ENCODE data around the gene ERH.

The ERH gene

DNA sequence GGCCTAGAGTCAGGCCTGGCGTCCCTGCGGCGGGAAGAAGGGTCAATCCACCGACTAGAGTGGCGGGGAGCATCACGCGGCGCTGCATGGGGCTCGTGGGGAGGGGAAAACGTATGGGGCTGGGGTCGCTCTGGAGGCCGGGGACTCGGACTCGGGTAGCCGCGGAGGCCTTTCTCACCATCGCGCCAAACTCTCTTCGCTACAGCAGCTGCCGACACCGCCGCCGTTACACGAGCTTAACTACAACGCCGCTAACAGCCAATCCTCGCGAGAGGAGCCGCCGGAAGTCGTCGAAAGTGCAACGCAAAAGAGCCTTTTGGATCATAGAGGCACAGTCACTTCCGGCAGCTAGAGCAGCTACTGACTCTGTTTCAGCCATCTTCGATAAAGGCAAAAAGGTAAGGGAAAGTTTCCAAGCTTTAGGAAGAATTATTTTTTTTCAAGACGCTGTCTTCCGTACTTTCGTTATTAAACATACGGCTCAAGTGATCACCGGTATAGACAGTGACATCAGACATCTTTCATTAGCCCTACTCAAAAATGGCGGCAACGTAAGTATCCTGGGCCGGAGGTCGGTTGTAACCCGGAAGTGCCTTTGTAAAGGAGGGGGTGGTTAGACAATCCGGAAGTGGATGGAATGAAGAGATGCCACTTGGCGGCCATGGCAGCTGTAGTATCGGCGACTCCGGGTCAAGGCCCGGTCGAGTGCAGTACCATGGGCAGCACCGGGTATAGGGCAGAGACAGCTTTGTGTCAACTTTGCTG is at the start of gene ERH, which contains the start of gene SLC39A9:
Gene ERH (minus strand): TSS at position 247 of the 765 bp plus-strand sequence. CDS start 66 bp downstream, at position 181.
Gene SLC39A9 (plus strand): TSS at position 640 of the 765 bp plus-strand sequence. CDS start 678 bp downstream, outside the sequence.
- DNase-seq (ENCODE audit: low read depth in 2 of 2), result peak; percentile 98 to 99
- H3K4me3 ChIP-seq (replicated peaks in 1 of 2; ENCODE audit: low read depth in 2 of 2, low read length in 2 of 2), result peak within 1 kb of the TSS; percentile 86 to 98
- TF ChIP-seq, protein P1, sequence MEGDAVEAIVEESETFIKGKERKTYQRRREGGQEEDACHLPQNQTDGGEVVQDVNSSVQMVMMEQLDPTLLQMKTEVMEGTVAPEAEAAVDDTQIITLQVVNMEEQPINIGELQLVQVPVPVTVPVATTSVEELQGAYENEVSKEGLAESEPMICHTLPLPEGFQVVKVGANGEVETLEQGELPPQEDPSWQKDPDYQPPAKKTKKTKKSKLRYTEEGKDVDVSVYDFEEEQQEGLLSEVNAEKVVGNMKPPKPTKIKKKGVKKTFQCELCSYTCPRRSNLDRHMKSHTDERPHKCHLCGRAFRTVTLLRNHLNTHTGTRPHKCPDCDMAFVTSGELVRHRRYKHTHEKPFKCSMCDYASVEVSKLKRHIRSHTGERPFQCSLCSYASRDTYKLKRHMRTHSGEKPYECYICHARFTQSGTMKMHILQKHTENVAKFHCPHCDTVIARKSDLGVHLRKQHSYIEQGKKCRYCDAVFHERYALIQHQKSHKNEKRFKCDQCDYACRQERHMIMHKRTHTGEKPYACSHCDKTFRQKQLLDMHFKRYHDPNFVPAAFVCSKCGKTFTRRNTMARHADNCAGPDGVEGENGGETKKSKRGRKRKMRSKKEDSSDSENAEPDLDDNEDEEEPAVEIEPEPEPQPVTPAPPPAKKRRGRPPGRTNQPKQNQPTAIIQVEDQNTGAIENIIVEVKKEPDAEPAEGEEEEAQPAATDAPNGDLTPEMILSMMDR (IDR thresholded peaks at IDR 0.05; ENCODE audit: low read depth, low read length), result no peak

DNA sequence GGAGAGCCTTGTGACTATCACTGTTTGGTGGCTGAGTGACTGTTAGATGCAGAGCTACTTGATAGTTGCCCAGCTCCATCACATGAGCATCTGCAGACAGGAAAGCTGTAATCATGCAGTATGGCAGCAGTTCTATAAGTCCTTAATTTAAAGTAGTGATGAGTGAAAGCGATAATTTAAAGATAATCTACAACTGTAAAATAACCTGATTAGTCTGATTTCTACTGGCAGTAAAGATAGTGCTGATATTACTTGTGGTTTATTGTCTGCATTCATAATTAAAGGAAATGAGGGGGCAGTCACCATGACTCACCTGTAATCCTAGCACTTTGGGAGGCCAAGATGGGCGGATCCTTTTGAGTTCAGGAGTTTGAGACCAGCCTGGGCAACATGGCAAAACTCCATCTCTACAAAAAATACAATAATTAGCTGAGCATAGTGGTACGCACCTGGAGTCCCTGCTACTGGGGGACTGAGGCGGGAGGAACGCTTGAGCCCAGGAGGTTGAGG is 45.3 kb upstream of the ERH start:
- no peak for DNase-seq (ENCODE audit: low read depth in 2 of 2)
- TF ChIP-seq, protein P1 (IDR thresholded peaks at IDR 0.05; ENCODE audit: low read depth, low read length), result no peak
- no peak overlapping the region for H3K4me3 ChIP-seq (replicated peaks in 1 of 2; ENCODE audit: low read depth in 2 of 2, low read length in 2 of 2)

DNA sequence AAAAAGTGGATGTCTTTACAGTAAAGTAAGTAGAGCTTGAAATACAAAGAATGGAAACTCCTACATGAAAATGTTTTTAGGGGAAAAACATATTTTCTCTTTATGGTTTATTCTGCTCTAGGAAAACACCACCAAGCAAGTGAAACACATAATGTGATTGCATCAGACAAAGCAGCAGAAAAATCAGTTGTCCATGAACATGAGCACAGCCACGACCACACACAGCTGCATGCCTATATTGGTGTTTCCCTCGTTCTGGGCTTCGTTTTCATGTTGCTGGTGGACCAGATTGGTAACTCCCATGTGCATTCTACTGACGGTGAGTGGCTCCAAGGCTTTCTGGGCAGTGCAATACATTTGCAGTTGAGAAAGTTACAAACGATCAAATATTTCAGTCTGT is 43.8 kb upstream of the ERH start:
- DNase-seq (ENCODE audit: low read depth in 2 of 2), result no peak
- no peak overlapping the region for H3K4me3 ChIP-seq (replicated peaks in 1 of 2; ENCODE audit: low read depth in 2 of 2, low read length in 2 of 2)
- TF ChIP-seq, protein P1 (IDR thresholded peaks at IDR 0.05; ENCODE audit: low read depth, low read length), result no peak

DNA sequence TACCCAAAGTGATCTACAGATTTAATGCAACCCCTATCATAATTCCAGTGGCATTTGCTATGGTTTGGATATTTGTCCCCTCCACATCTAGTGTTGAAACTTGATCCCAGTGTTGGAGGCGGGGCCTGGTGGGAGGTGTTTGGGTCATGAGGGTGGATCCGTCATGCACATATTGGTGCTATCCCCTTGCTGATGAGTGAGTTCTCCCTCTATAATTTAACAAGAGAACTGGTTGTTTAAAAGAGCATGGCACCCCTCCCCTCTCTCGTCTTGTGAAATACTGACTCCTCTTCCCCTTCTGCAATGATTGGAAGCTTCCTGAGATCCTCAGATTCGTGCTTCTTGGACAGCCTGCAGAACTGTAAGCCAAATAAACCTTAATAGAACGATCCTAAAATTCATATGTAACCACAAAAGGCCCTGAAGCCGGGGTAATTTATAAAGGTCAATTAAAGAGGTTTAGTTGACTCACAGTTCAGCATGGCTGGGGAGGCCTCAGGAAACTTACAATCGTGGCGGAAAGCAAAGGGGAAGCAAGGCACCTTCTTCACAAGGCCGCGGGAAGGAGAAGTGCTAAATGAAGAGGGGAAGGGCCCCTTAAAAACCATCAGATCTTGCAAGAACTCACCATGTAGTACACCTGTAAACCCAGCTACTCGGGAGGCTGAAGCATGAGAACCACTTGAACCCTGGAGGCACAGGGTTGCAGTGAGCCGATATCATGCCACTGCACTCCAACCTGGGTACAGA is 41.6 kb upstream of the ERH start:
- DNase-seq (ENCODE audit: low read depth in 2 of 2), result no peak
- TF ChIP-seq, protein P1 (IDR thresholded peaks at IDR 0.05; ENCODE audit: low read depth, low read length), result no peak
- H3K4me3 ChIP-seq (replicated peaks in 1 of 2; ENCODE audit: low read depth in 2 of 2, low read length in 2 of 2), result no peak overlapping the region

DNA sequence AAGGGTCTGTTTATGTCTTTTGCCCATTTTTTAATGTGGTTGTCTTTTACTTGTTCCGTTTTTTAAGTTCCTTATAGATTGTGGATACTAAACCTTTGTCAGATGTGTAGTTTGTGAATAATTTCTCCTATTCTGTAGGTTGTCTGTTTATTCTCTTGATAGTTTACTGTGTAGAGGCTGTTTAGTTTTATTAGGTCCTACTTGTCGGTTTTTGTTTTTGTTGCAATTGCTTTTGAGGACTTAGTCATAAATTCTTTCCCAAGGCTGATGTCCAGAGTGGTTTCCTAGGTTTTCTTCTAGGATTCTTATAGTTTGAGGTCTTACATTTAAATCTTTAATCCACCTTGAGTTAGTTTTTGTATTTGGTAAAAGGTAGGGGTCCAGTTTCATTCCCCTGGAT is 34.3 kb upstream of the ERH start:
- peak in 1 of 2 donors; percentile 12 for DNase-seq (ENCODE audit: low read depth in 2 of 2)
- TF ChIP-seq, protein P1 (IDR thresholded peaks at IDR 0.05; ENCODE audit: low read depth, low read length), result no peak
- H3K4me3 ChIP-seq (replicated peaks in 1 of 2; ENCODE audit: low read depth in 2 of 2, low read length in 2 of 2), result no peak overlapping the region

DNA sequence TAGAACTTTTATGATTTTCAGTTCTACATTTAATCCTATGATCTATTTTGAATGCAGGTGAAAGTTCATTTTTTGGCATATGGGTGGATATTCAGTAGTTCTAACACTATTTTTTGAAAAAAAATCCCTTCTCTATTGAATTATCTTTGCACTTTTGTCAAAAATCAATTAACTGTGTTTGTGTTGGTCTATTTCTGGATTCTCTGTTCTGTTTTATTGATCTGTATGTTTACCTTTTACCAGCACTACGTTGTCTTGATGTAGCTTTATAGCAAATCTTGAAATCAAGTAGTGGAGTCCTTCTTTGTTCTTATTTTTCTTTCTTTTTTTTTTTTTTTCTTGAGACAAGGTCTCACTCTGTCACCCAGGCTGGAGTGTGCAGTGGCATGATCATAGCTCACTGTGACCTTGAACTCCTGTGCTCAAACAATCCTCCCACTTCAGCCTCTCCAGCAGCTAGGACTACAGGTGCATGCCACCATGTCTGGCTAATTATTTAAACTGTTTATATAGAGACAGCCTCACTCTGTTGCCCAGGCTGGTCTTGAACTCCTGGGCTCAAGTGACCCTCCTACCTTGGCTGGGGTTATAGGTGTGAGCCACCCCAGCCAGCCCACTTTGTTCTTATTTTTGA is 32.3 kb upstream of the ERH start:
- no peak overlapping the region for H3K4me3 ChIP-seq (replicated peaks in 1 of 2; ENCODE audit: low read depth in 2 of 2, low read length in 2 of 2)
- DNase-seq (ENCODE audit: low read depth in 2 of 2), result no peak
- TF ChIP-seq, protein P1 (IDR thresholded peaks at IDR 0.05; ENCODE audit: low read depth, low read length), result no peak

All from cardiac fibroblast (primary cell).